Measurements from ENCODE around the gene ILF2.

GRCh38 chr1:153615406-153615805, 55.4 kb downstream of the ILF2 start:
- TF ChIP-seq REST (IDR thresholded peaks at IDR 0.05; ENCODE audit: low read depth) (no peak), CEBPB (IDR thresholded peaks at IDR 0.05) (no peak), YY1 (IDR thresholded peaks at IDR 0.05; ENCODE audit: low read depth) (no peak), RAD21 (IDR thresholded peaks at IDR 0.05; ENCODE audit: low read depth) (no peak), EP300 (IDR thresholded peaks at IDR 0.05; ENCODE audit: borderline replicate concordance) (no peak), ZBTB7A (IDR thresholded peaks at IDR 0.05; ENCODE audit: low read depth) (no peak), TAF1 (IDR thresholded peaks at IDR 0.05; ENCODE audit: low read depth) (no peak), CREB1 (IDR thresholded peaks at IDR 0.05; ENCODE audit: low read depth) (no peak)
